ENCODE data around the gene TTLL5. TPM values are rescaled to one million over a fixed set of nuclear protein-coding genes. Genes with fewer than 3 reads are reported as not detected.

The TTLL5 gene
- polyA plus RNA-seq, 3 donors: 4.2 to 7.2 (median 4.7) TPM

GRCh38 chr14:75702122-75702521 is 41.1 kb downstream of the TTLL5 start:
- intact Hi-C loops (cut with micrococcal nuclease): no loop called here
- H3K9me3 ChIP-seq (replicated peaks in 1 of 2; ENCODE audit: control insufficient read depth in 1 of 2, insufficient read depth in 1 of 2, low read length in 2 of 2): no peaks in the 10 kb centered on the region
- H3K79me2 ChIP-seq (ENCODE audit: insufficient read depth, low read length): no peaks in the 10 kb centered on the region
- peaks cover 44 to 48% of the 10 kb centered on the region in 2 donors for H3K36me3 Mint-ChIP-seq
- no peaks in the 10 kb centered on the region for H3K9me3 Mint-ChIP-seq
- peaks cover 7 to 13% of the 10 kb centered on the region in 2 donors for H3K4me1 ChIP-seq (ENCODE audit: control insufficient read depth in 1 of 2, insufficient read depth in 2 of 2, low read length in 2 of 2)
- H3K27ac Mint-ChIP-seq: no peak overlapping the region
- H3K4me1 Mint-ChIP-seq: peaks cover 21% of the 10 kb centered on the region
- no peaks in the 10 kb centered on the region for H3K27me3 ChIP-seq (ENCODE audit: control insufficient read depth in 2 of 2, insufficient read depth in 2 of 2, low read length in 2 of 2)
- DNase-seq: no peak
- H3K9ac ChIP-seq (ENCODE audit: insufficient read depth, low read length, poor library complexity, severe bottlenecking): no peak overlapping the region
- WGBS (ENCODE audit: insufficient coverage): 92% methylated on average over 2 of the region's 2 CpGs
- no peak for TF ChIP-seq CTCF (IDR thresholded peaks at IDR 0.05)
- H3K4me2 ChIP-seq (replicated peaks; ENCODE audit: extremely low read depth, low read length, poor library complexity, severe bottlenecking): no peak overlapping the region
- H3K4me3 ChIP-seq (replicated peaks in 1 of 3; ENCODE audit: low read depth in 2 of 3, low read length in 3 of 3): no peak overlapping the region
- no peak overlapping the region for H2AFZ ChIP-seq (ENCODE audit: insufficient read depth, low read depth, low read length, poor library complexity, severe bottlenecking)
- no peak overlapping the region for H3K4me3 Mint-ChIP-seq
- no peak overlapping the region for H3K27ac ChIP-seq (ENCODE audit: low read depth in 1 of 2, low read length in 2 of 2)
- peaks cover 11 to 35% of the 10 kb centered on the region in 2 donors for H3K36me3 ChIP-seq (replicated peaks in 1 of 2; ENCODE audit: control insufficient read depth in 1 of 2, insufficient read depth in 2 of 2, low read length in 2 of 2)
- H4K20me1 ChIP-seq (ENCODE audit: insufficient read depth, low read length): no peaks in the 10 kb centered on the region
- H3K27me3 Mint-ChIP-seq (ENCODE audit: low read depth in 3 of 3): no peaks in the 10 kb centered on the region

DNA sequence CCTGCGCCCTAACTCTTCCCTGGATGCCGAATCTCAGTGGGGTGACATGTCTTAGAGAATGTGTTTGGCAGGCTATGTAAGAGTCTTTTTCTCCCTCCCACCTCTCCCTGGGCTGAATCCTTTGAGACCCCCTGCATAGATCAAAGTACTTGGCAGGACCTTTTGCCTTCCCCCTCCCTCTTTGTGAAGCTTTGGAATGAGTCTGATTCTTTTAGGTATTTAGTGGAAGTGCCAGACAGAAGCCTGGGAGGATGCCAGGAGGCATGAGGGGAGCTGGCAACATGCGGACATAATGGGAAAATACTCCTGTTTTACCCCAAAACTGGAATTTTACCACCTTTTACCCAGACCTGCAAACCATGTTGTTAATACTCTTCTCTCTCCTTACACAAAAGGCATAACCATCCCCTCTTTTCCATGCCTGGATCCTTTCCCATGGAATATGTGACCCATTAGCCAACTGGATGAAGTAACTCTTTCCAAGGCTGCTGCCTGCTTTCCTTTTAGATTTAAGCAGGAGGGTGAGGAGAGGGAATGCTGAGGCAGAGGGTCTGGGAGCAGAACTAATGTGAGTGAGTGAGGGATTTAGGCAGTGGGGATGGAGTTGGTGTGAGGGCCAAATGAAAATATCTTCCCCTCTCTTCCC is 41.7 kb downstream of the TTLL5 start:
- intact Hi-C loops (cut with micrococcal nuclease): no loop called here
- no peak for DNase-seq

More for the DNA sequence above, 41.7 kb downstream of the TTLL5 start:
- Histone ChIP-seq H3K9me3 (replicated peaks in 1 of 2; ENCODE audit: control insufficient read depth in 1 of 2, insufficient read depth in 1 of 2, low read length in 2 of 2) (no peaks in the 10 kb centered on the region), H3K4me1 (ENCODE audit: control insufficient read depth in 1 of 2, insufficient read depth in 2 of 2, low read length in 2 of 2) (peaks cover 7 to 11% of the 10 kb centered on the region in 2 donors), H2AFZ (ENCODE audit: insufficient read depth, low read depth, low read length, poor library complexity, severe bottlenecking) (no peak overlapping the region), H3K4me3 (replicated peaks in 1 of 3; ENCODE audit: low read depth in 2 of 3, low read length in 3 of 3) (no peak overlapping the region), H3K4me2 (replicated peaks; ENCODE audit: extremely low read depth, low read length, poor library complexity, severe bottlenecking) (no peak overlapping the region), H4K20me1 (ENCODE audit: insufficient read depth, low read length) (no peaks in the 10 kb centered on the region), H3K36me3 (replicated peaks in 1 of 2; ENCODE audit: control insufficient read depth in 1 of 2, insufficient read depth in 2 of 2, low read length in 2 of 2) (peaks cover 12 to 38% of the 10 kb centered on the region in 2 donors), H3K9ac (ENCODE audit: insufficient read depth, low read length, poor library complexity, severe bottlenecking) (no peak overlapping the region), H3K27ac (ENCODE audit: low read depth in 1 of 2, low read length in 2 of 2) (no peak overlapping the region), H3K27me3 (ENCODE audit: control insufficient read depth in 2 of 2, insufficient read depth in 2 of 2, low read length in 2 of 2) (no peaks in the 10 kb centered on the region), H3K79me2 (ENCODE audit: insufficient read depth, low read length) (no peaks in the 10 kb centered on the region)
- no peaks in the 10 kb centered on the region for H3K27me3 Mint-ChIP-seq (ENCODE audit: low read depth in 3 of 3)
- no peak overlapping the region for H3K4me3 Mint-ChIP-seq
- H3K4me1 Mint-ChIP-seq: peaks cover 16% of the 10 kb centered on the region
- H3K9me3 Mint-ChIP-seq: no peaks in the 10 kb centered on the region
- H3K36me3 Mint-ChIP-seq: peaks cover 44 to 52% of the 10 kb centered on the region in 2 donors
- no peak overlapping the region for H3K27ac Mint-ChIP-seq
- TF ChIP-seq CTCF (IDR thresholded peaks at IDR 0.05): no peak
- WGBS (ENCODE audit: insufficient coverage): no CpG with 5 or more reads among the region's 3 CpGs

All from CD14-positive monocyte (primary cell).